PFSK-1 (cell line): ENCODE results near the gene UTP3.

Experiments
- FOXP2 ChIP-seq: optimal IDR thresholded peaks from 2 replicates; pipeline ENCODE3; 2011; ENCODE audit warnings: borderline replicate concordance, control low read depth, inconsistent platforms; ENCODE audit not compliant: insufficient read depth; ENCODE audit errors: extremely low read length, extremely low read depth
- POLR2AphosphoS5 ChIP-seq: IDR thresholded peaks from 2 replicates; pipeline ENCODE4 v1.6.1; 2012; ENCODE audit warnings: low read depth, mild to moderate bottlenecking, control low read depth, low read length, moderate library complexity
- SIN3A ChIP-seq: IDR thresholded peaks from 2 replicates; pipeline ENCODE4 v1.6.1; 2012; ENCODE audit warnings: mild to moderate bottlenecking, low read length, moderate library complexity, borderline replicate concordance; ENCODE audit not compliant: insufficient read depth
- TAF1 ChIP-seq: IDR thresholded peaks from 2 replicates; pipeline ENCODE4 v1.6.1; 2012; ENCODE audit warnings: low read length, control low read depth, borderline replicate concordance; ENCODE audit not compliant: insufficient read depth
- TF ChIP-seq, protein P1 (sequence below), 2 experiments: IDR thresholded peaks; 2 replicates each; pipeline versions ENCODE4 v1.6.1 to v1.8.0; 2011 to 2012; ENCODE audit warnings: low read depth in 2 of 2, low read length in 2 of 2, control low read depth in 1 of 2, inconsistent platforms in 1 of 2, mild to moderate bottlenecking in 1 of 2, moderate library complexity in 1 of 2; ENCODE audit not compliant: insufficient read depth in 1 of 2

Gene UTP3

DNA sequence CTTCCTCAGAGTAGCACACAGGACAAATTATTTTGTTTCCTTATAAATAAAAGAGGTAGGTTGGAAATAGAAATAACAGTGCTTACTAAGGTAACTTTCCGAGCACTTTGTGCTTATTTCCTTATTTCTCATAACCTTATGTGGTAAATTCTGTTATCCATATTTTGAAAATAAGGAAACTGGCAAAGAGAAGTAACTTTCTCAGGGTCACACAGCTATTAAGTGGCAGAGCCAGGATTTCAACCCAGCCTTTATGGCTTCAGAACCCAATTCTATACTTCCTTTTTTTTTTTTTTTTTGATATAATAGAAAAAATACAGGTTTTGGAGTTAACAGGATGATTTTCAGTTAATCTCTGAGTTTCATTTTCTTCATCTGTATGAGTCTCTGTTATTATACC is 3.3 kb downstream of the UTP3 start:
- TF ChIP-seq SIN3A = no peak
- TF ChIP-seq, protein P1, sequence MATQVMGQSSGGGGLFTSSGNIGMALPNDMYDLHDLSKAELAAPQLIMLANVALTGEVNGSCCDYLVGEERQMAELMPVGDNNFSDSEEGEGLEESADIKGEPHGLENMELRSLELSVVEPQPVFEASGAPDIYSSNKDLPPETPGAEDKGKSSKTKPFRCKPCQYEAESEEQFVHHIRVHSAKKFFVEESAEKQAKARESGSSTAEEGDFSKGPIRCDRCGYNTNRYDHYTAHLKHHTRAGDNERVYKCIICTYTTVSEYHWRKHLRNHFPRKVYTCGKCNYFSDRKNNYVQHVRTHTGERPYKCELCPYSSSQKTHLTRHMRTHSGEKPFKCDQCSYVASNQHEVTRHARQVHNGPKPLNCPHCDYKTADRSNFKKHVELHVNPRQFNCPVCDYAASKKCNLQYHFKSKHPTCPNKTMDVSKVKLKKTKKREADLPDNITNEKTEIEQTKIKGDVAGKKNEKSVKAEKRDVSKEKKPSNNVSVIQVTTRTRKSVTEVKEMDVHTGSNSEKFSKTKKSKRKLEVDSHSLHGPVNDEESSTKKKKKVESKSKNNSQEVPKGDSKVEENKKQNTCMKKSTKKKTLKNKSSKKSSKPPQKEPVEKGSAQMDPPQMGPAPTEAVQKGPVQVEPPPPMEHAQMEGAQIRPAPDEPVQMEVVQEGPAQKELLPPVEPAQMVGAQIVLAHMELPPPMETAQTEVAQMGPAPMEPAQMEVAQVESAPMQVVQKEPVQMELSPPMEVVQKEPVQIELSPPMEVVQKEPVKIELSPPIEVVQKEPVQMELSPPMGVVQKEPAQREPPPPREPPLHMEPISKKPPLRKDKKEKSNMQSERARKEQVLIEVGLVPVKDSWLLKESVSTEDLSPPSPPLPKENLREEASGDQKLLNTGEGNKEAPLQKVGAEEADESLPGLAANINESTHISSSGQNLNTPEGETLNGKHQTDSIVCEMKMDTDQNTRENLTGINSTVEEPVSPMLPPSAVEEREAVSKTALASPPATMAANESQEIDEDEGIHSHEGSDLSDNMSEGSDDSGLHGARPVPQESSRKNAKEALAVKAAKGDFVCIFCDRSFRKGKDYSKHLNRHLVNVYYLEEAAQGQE (IDR thresholded peaks at IDR 0.05; ENCODE audit: insufficient read depth in 1 of 2, low read depth in 2 of 2, low read length in 2 of 2) = no peak

DNA sequence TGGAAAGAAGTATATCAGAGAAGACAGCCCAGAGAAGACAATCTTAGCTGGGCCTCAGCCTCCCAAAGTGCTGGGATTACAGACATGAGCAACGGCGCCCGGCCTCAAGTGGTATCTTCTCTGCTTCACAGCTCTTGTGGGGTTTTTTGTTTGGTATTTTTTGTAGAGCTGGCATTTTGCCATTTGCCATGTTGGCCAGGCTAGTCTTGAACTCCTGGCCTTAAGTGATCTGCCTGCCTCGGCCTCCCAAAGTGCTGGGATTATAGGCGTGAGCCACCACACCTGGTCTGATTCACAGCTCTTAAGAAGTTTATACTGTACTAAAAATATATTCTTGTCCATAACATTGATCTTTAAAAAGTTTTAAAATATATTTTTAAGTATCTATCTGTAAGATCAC is 12.4 kb downstream of the UTP3 start:
- TF ChIP-seq, protein P1 (IDR thresholded peaks at IDR 0.05; ENCODE audit: insufficient read depth in 1 of 2, low read depth in 2 of 2, low read length in 2 of 2) = no peak
- TF ChIP-seq TAF1 = no peak
- TF ChIP-seq POLR2AphosphoS5 = no peak
- no peak for TF ChIP-seq FOXP2
- TF ChIP-seq SIN3A = no peak

DNA sequence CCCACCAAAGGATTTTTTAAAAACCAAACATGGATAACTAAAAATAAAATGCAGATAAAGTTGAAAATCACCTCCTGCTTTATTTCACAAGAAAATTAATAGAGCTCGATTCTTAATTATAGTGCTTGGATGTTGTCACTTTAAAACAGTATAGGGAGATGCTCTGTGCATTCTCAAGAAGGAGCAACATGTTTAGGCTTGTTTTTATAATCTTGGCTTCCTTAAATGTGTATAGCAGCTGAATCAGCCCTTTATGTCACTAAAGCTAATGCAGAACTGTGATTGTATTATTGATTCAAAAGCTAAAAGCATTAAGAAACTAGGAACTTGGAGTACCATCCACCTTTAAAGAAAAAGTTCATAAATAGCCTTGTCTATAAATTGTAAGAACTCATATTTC is 12.9 kb downstream of the UTP3 start:
- TF ChIP-seq FOXP2 (no peak), POLR2AphosphoS5 (no peak), TAF1 (no peak), SIN3A (no peak)
- TF ChIP-seq, protein P1 (IDR thresholded peaks at IDR 0.05; ENCODE audit: insufficient read depth in 1 of 2, low read depth in 2 of 2, low read length in 2 of 2) = no peak

DNA sequence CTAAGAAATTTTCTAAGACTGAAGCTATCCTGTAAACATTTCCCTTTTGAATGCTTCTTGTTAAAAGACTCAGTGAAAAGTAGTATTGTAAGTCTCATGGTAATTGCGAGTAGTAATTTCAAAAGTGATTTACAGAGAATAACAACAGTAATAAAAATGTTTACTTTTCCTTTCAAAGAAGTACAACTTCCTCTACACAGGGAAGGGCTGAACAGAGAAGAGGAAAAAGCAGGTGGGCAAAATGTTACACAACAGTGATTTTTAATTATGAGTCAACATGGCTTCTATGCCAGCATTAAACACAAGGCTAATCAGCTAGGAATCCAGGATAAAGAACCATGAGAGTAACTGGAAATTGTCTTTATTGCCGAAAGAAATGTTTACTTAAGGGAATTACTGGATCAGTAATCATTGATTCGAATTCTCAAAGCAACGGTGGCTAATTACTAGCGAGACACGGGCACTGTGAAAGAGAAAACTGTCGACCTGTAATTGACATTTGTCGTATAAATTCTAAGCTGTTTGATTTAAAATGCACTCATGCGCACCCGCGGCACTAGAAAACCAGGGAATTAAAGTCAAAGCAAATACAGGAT is 15.4 kb downstream of the UTP3 start:
- TF ChIP-seq POLR2AphosphoS5 (no peak), TAF1 (no peak), FOXP2 (no peak), SIN3A (no peak)
- TF ChIP-seq, protein P1 (IDR thresholded peaks at IDR 0.05; ENCODE audit: insufficient read depth in 1 of 2, low read depth in 2 of 2, low read length in 2 of 2) = no peak

DNA sequence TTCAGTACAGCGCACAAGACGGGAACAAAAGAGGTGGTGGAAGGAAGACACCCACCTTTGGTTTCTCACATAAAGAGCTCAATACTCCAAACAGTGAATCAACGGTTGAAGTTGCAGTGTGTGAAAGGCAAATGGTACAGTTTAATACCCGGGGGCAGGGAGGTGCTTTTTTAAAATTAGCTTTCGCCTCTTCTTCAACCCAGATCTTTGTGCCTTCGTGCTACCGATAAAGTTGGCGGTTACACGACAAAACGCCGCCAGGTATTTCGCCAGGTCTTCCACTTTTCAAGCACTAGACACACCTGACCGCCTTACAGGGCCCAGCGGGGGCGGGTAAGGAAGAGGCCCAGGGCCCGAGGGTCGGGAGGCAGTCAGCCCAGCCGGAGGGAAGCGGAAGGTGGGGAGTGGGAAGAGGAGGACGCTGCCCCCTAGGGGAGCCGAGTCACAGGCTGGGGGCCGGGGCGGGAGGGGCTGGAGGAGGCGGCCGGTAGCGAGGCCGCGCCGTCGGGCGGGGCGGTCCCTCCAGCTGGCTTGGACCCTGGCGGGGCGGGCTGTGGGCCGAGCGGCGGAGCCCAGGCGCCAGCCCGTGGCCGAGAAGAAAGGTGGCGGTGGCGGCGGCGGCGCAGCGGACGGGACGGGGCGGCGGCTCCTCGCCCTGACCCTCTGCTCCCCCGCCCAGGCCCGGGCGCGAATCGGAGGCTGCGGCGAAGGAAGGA is 16.0 kb downstream of the UTP3 start:
- TF ChIP-seq POLR2AphosphoS5 = no peak
- TF ChIP-seq FOXP2 = peak; percentile 59
- TF ChIP-seq TAF1 = peak; percentile 12; the same call in 1 of the 2 replicates
- TF ChIP-seq SIN3A = 0 out of 2 replicates have a peak, but pooled peaks have one; percentile 23
- TF ChIP-seq, protein P1 (IDR thresholded peaks at IDR 0.05; ENCODE audit: insufficient read depth in 1 of 2, low read depth in 2 of 2, low read length in 2 of 2) = no peak
